HG03520 (cell line): ENCODE measurements around the gene SMIM34.
"Not testable (repeated sequence)": the region's sequence is repeated elsewhere in the genome, so short reads cannot be mapped to it uniquely, and the experiment has no call there.

Experiments
- ATAC-seq: cut with Tn5 transposase; IDR thresholded peaks from one replicate; pipeline ENCODE4 v1.9.1; 2021; ENCODE audit warnings: mild to moderate bottlenecking, moderate library complexity; ENCODE audit not compliant: unreplicated experiment

Gene SMIM34

GRCh38 chr21:34423805-34424204 is at the start of gene SMIM34:
Gene SMIM34, minus strand, starts transcription at chr21:34423951. Its CDS starts 112 bp downstream, at chr21:34423839.
- not testable (repeated sequence) for ATAC-seq

GRCh38 chr21:34467333-34467732 is 43.6 kb upstream of the SMIM34 start:
- ATAC-seq, result not testable (repeated sequence)

- ATAC-seq, result not testable (repeated sequence)
Measured at GRCh38 chr21:34459426-34459825, 35.7 kb upstream of the SMIM34 start.

GRCh38 chr21:34458266-34458665 is 34.5 kb upstream of the SMIM34 start:
- ATAC-seq, result not testable (repeated sequence)

- not testable (repeated sequence) for ATAC-seq
Measured at GRCh38 chr21:34456180-34456579, 32.4 kb upstream of the SMIM34 start.

- ATAC-seq, result not testable (repeated sequence)
Measured at GRCh38 chr21:34455628-34456027, 31.9 kb upstream of the SMIM34 start.

- not testable (repeated sequence) for ATAC-seq
Measured at GRCh38 chr21:34447018-34447417, 23.3 kb upstream of the SMIM34 start.

- ATAC-seq, result not testable (repeated sequence)
Measured at GRCh38 chr21:34443486-34443885, 19.7 kb upstream of the SMIM34 start.

GRCh38 chr21:34429710-34430109 is 6.0 kb upstream of the SMIM34 start:
- not testable (repeated sequence) for ATAC-seq

- ATAC-seq, result not testable (repeated sequence)
Measured at GRCh38 chr21:34428441-34428840, 4.7 kb upstream of the SMIM34 start.

- not testable (repeated sequence) for ATAC-seq
Measured at GRCh38 chr21:34427339-34427738, 3.6 kb upstream of the SMIM34 start.

GRCh38 chr21:34417448-34418077 is 6.2 kb downstream of the SMIM34 start:
- ATAC-seq, result not testable (repeated sequence)

GRCh38 chr21:34407294-34407693 is 16.5 kb downstream of the SMIM34 start:
- ATAC-seq, result not testable (repeated sequence)

GRCh38 chr21:34406676-34407075 is 17.1 kb downstream of the SMIM34 start:
- ATAC-seq, result not testable (repeated sequence)

- ATAC-seq, result not testable (repeated sequence)
Measured at GRCh38 chr21:34406102-34406501, 17.6 kb downstream of the SMIM34 start.

GRCh38 chr21:34405686-34406085 is 18.1 kb downstream of the SMIM34 start:
- not testable (repeated sequence) for ATAC-seq

- ATAC-seq, result not testable (repeated sequence)
Measured at GRCh38 chr21:34404742-34405141, 19.0 kb downstream of the SMIM34 start.

- not testable (repeated sequence) for ATAC-seq
Measured at GRCh38 chr21:34400522-34400921, 23.2 kb downstream of the SMIM34 start.

- ATAC-seq, result peak; percentile 81
Measured at GRCh38 chr21:34383724-34384415, 39.9 kb downstream of the SMIM34 start.

GRCh38 chr21:34383138-34383537 is 40.6 kb downstream of the SMIM34 start:
- ATAC-seq, result not testable (repeated sequence)

GRCh38 chr21:34375619-34375972 is 48.2 kb downstream of the SMIM34 start:
- peak; percentile 58 for ATAC-seq

GRCh38 chr21:34374940-34375618 is 48.7 kb downstream of the SMIM34 start, which contains the start of gene SMIM11:
Gene SMIM11, plus strand, starts transcription at chr21:34375507. Its CDS starts 3,998 bp downstream, at chr21:34379505.
- peak; percentile 78 for ATAC-seq
